ENCODE results near the gene LRGUK. TPM values are rescaled to one million over a fixed set of nuclear protein-coding genes. Genes with fewer than 3 reads are reported as not detected.
"Not testable (repeated sequence)": the region's sequence is repeated elsewhere in the genome, so short reads cannot be mapped to it uniquely, and the experiment has no call there.

Gene LRGUK, protein sequence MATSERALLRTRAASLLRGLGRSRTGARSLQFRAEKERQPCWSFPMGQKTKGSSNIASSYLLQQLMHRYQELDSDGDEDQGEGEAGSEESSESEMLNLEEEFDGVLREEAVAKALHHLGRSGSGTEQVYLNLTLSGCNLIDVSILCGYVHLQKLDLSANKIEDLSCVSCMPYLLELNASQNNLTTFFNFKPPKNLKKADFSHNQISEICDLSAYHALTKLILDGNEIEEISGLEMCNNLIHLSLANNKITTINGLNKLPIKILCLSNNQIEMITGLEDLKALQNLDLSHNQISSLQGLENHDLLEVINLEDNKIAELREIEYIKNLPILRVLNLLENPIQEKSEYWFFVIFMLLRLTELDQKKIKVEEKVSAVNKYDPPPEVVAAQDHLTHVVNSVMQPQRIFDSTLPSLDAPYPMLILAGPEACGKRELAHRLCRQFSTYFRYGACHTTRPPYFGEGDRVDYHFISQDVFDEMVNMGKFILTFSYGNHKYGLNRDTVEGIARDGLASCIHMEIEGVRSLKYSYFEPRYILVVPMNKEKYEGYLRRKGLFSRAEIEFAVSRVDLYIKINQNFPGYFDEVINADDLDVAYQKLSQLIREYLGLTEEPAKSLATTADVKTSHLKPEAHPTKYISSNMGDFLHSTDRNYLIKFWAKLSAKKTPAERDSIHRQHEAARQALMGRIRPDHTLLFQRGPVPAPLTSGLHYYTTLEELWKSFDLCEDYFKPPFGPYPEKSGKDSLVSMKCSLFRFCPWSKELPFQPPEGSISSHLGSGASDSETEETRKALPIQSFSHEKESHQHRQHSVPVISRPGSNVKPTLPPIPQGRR
- total RNA-seq (under 1 TPM in 6 of 10 donors, not detected in 4; 0.15 to 0.47 (median 0.21) TPM), polyA plus RNA-seq (under 1 TPM in 1 of 2 donors, not detected in 1; 0.22 TPM)
- long read RNA-seq, donor 1: 0 reads
- long read RNA-seq, donor 2, partial matches to known transcripts: 0 of 1 reads
- long read RNA-seq, donor 2, other reads (novel, unspliced or antisense): 1 of 1 reads
- long read RNA-seq, donor 3: 0 reads

DNA sequence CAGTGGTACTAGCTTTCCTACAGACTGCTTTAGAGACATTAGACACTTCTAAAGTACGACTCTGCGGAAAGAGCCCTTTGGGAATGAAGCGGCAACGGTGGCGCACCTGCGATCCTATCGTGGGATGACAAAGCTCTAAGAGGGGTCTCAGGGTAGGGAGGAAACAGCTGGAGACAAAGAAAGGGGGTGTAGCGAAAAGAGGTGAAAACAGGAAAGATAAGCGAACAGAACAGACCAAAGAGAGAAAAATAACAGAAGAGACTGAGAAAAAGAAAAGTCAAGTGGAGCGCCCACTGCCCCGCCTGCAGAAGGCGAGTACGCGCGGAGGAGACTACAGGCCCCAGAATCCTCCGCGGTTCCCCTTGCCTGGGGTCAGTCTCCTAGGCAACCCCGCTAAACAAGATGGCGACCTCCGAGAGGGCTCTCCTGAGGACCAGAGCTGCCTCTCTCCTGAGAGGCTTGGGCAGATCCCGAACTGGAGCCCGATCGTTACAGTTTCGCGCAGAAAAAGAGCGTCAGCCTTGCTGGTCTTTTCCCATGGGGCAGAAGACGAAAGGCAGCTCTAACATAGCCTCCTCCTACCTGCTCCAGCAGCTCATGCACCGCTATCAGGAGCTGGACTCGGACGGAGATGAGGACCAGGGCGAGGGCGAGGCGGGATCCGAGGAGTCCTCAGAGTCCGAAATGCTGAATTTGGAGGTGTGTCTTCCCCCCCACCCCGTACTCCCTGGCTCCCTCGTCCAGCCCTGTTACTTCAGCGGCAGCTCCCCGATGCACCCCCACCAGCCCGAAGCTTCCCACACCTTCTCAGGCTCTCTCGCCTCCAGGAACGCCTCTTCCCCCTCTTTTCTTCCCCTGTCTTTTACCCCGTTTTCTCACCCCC, at the start of gene LRGUK:
Gene LRGUK (plus strand): TSS at position 375 of the 883 bp plus-strand sequence. CDS start 28 bp downstream, at position 403.
- Histone ChIP-seq H3K4me1 (peaks cover 0 to 22% (median 0%) of the 10 kb centered on the region in 9 donors), H3K9me3 (no peaks in the 10 kb centered on the region), H3K27me3 (peaks cover 0 to 10% (median 0%) of the 10 kb centered on the region in 7 donors), H3K36me3 (no peaks in the 10 kb centered on the region), H3K4me3 (peak within 1 kb of the TSS; percentile 39 to 93 (median 68)), H3K27ac (no peak within 1 kb of the TSS)
- TF ChIP-seq, protein P1, sequence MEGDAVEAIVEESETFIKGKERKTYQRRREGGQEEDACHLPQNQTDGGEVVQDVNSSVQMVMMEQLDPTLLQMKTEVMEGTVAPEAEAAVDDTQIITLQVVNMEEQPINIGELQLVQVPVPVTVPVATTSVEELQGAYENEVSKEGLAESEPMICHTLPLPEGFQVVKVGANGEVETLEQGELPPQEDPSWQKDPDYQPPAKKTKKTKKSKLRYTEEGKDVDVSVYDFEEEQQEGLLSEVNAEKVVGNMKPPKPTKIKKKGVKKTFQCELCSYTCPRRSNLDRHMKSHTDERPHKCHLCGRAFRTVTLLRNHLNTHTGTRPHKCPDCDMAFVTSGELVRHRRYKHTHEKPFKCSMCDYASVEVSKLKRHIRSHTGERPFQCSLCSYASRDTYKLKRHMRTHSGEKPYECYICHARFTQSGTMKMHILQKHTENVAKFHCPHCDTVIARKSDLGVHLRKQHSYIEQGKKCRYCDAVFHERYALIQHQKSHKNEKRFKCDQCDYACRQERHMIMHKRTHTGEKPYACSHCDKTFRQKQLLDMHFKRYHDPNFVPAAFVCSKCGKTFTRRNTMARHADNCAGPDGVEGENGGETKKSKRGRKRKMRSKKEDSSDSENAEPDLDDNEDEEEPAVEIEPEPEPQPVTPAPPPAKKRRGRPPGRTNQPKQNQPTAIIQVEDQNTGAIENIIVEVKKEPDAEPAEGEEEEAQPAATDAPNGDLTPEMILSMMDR (IDR thresholded peaks at IDR 0.05): no peak
- DNase-seq: peak; percentile 77 to 90
- 1% methylated on average over 43 of the region's 43 CpGs for WGBS, 2 donors
- intact Hi-C loops (cut with DNase I): loop anchor here in 2 of 10 donors (5.0 to 10.0 kb wide), 2 partner anchors 188 to 190 kb away; partner anchors contain the start of gene SLC35B4 (in 2 of the 2)
- peak; percentile 99 to 100 (median 99) for ATAC-seq

DNA sequence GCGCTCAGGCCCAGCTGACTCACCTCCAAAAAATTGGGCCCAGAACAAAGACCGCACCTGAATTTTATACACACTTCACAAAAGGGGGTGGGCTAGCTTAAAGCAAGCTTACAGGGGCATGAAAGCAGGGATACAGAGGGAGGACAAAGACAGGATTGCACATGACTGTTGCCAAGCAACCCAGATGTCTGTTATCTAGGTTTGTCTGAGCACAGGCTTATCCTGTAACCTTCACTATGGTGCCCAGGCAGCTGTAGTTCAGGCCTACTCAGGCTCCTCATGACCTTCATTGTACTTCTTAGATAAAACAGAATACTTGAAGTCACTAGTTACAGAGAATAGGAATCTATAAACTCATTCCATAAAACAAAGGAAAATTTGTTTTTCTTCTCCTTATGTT, 49.6 kb upstream of the LRGUK start:
- ATAC-seq; DNase-seq; H3K4me3 ChIP-seq; H3K4me1 ChIP-seq; H3K27ac ChIP-seq; H3K27me3 ChIP-seq; H3K36me3 ChIP-seq; intact Hi-C loops (cut with DNase I): not testable (repeated sequence)
- WGBS, 2 donors: 95 to 97% methylated on average over 2 of the region's 2 CpGs
- peaks cover 0 to 16% (median 0%) of the 10 kb centered on the region in 11 donors for H3K9me3 ChIP-seq

DNA sequence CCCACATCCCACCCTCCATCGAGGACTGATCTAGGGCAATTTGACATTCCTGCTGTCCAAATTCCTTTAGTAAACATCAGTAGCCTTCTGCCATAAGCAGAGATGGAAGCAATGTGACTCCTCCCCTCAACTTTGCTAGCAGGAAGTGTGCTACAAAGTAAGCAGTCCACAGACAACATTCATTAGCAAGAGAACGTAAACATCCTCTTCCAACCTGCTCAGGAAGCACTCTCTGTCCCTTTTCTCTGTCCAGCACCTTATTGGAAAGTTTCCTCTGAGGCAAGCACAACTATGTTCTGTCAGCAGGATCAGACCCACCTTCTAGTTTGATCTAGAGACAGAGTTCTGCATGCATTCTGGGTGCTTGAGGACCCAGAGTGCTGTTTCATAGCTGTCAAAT, 48.1 kb upstream of the LRGUK start:
- Histone ChIP-seq H3K27ac (no peak overlapping the region), H3K36me3 (no peaks in the 10 kb centered on the region), H3K9me3 (peaks cover 0 to 16% (median 0%) of the 10 kb centered on the region in 11 donors), H3K4me3 (no peak overlapping the region), H3K27me3 (no peaks in the 10 kb centered on the region), H3K4me1 (peaks cover 0 to under 1% (median 0%) of the 10 kb centered on the region in 9 donors)
- intact Hi-C loops (cut with DNase I): no loop called here
- 44 to 51% methylated on average over 2 of the region's 2 CpGs for WGBS, 2 donors
- TF ChIP-seq, protein P1 (IDR thresholded peaks at IDR 0.05): no peak
- ATAC-seq (no peak), DNase-seq (no peak)

DNA sequence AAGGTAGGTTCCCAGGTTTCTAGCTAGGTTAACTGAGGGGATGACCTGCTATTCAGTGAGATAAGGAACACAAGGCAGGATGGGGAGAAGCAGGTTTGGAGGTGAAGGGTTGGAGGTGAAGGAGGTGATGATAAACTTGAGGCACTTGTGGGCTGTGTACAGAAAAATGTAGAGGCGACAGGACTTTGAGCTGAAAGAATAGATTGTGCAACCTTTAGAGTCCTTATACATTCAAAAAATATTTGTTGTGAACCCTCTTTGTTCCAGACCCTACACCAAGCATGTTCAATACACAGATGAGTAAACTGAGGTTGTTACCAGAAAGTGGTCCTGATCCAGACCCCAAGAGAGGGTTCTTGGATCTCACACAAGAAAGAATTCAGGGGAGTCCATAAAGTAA, 45.4 kb upstream of the LRGUK start:
- TF ChIP-seq, protein P1 (IDR thresholded peaks at IDR 0.05): no peak
- H3K27ac ChIP-seq: no peak overlapping the region
- peaks cover 0 to 6% (median 0%) of the 10 kb centered on the region in 11 donors for H3K9me3 ChIP-seq
- no peak for DNase-seq
- H3K36me3 ChIP-seq: no peaks in the 10 kb centered on the region
- no peak overlapping the region for H3K4me3 ChIP-seq
- H3K27me3 ChIP-seq: no peaks in the 10 kb centered on the region
- 93 to 94% methylated on average over 1 of the region's 1 CpG for WGBS, 2 donors
- intact Hi-C loops (cut with DNase I): no loop called here
- no peak for ATAC-seq
- H3K4me1 ChIP-seq: peaks cover 0 to 13% (median 0%) of the 10 kb centered on the region in 9 donors
